Measurements from ENCODE around the gene FILIP1L. TPM values are rescaled to one million over a fixed set of nuclear protein-coding genes. Genes with fewer than 3 reads are reported as not detected.

Gene FILIP1L
- 1.3 TPM for total RNA-seq

DNA sequence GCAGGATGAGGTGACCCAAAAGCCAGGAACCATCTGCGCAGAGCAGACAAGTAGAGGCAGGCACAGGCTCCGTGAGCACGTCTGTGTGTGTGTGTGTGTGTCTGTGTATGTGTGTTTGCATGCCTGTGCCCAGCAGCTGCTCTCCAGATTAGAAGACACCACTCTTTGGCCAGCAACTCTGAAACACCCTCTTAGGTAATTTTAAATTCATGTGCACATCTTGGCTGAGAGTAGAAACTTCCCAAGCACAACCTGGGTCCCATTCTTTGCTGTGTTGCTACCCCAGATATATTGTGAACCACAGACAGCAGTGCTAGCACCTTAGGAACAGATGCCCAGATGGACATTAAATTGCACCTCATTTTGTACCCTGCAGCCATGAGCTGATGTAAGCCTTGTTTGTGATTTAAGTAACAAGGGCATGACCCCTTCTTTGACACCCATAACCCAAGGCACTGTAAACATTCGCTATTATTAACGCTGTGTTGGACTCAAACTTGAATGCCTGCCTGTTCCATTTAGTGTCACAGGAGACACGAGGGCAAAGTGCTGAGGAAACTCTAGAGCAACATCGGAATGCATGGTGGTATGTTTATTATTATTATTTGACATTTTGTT, at the start of gene FILIP1L:
Gene FILIP1L (minus strand): TSS at position 89 of the 618 bp plus-strand sequence.

DNA sequence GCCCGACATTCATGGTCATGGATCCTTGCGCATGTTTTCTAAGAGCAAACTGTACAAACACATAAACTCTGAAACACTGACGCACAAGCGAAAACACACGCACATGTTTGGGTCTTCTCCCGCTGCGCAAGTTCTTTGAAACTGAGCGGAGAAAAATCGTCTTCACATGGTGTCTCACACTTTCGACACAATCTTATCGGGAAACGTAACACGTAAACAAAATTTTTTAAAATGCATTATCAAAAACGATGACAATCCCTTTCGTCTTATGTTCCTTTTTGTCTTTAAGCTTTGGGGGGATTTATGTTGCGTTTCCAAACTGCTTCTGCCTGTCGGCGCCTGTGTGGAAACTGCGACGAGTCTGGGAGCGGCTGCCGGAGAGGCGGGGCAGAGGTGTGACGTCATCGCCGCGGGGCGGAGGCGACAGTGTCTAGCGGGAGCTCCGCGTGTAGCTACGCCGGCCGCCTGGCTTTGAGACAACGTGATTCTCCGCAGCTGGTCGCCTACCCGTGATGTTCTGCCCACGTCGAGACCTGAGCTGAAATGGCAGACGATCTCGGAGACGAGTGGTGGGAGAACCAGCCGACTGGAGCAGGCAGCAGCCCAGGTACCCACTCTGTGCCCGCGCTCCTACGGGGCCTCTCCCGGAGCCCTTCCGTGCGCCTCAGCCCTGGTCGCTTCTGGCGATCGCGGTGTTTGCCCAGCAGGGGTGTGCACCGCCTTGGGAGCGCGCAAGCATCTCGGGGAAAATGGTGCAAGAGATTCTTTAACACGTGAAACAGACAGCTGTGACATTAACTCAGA, 296.7 kb downstream of the FILIP1L start, which contains the start of gene CMSS1:
Gene CMSS1 (plus strand): TSS at position 426 of the 804 bp plus-strand sequence.

Small RNA genes within 50 kb of the gene (small RNA-seq; reads per million reads assigned to genes)
- not detected for gene MIR3921 (ENCODE audit: low replicate concordance)

Other genes starting within 250 kb of the FILIP1L start
- gene TBC1D23, start 146.5 kb upstream of the FILIP1L start, total RNA-seq = 58.5 TPM
- gene NIT2, start 220.3 kb upstream of the FILIP1L start, total RNA-seq = 26.3 TPM

All from parietal lobe (tissue), 2 donors.